ENCODE data around the gene CAMK1D. TPM values are rescaled to one million over a fixed set of nuclear protein-coding genes. Genes with fewer than 3 reads are reported as not detected.

CAMK1D gene
- total and polyA plus RNA-seq, 2 experiments from 2014 or later: 3.5 to 6.0 TPM

DNA sequence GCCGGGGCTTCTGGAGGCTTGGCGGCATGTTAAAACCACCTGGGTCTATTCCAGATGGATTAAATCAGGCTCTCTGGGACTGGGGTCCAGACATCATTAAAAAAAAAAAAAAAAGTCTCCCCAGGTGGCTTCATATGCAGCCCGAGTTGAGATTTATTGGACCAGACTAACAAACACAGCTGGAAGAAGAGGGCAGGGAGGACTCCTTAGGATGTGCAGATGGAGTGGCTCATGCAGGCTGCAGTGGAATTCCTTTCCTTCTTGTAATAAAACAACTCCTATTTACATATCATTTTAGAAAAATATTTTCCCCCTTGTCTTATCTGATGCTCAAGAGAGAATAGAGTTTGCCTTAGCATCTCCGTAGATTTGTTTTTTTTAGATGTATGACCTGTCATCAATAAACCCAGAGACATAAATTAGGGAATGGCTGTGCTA is 238.1 kb downstream of the CAMK1D start:
- Histone ChIP-seq H4K20me1 (ENCODE audit: insufficient read depth, poor library complexity, severe bottlenecking) (no peaks in the 10 kb centered on the region), H3K36me3 (replicated peaks; ENCODE audit: insufficient read depth, low read depth) (no peaks in the 10 kb centered on the region), H3K9me2 (replicated peaks; ENCODE audit: insufficient read depth) (no peaks in the 10 kb centered on the region), H3K27me3 (no peaks in the 10 kb centered on the region), H2AFZ (no peak overlapping the region), H3K4me2 (no peak overlapping the region), H3K9me3 (ENCODE audit: low read depth) (no peaks in the 10 kb centered on the region), H3K79me2 (no peaks in the 10 kb centered on the region), H3K4me3 (no peak overlapping the region), H3K27ac (no peak overlapping the region), H3K4me1 (ENCODE audit: insufficient read depth) (no peaks in the 10 kb centered on the region)
- 55% methylated on average over 4 of the region's 4 CpGs for WGBS (ENCODE audit: low lambda C conversion rate, missing lambda C conversion rate)
- TF ChIP-seq EZH2 (IDR thresholded peaks at IDR 0.05; ENCODE audit: borderline replicate concordance) (no peak), EZH2phosphoT487 (IDR thresholded peaks at IDR 0.05; ENCODE audit: low read depth, severe bottlenecking, unreplicated experiment) (no peak)
- TF ChIP-seq, protein P1, sequence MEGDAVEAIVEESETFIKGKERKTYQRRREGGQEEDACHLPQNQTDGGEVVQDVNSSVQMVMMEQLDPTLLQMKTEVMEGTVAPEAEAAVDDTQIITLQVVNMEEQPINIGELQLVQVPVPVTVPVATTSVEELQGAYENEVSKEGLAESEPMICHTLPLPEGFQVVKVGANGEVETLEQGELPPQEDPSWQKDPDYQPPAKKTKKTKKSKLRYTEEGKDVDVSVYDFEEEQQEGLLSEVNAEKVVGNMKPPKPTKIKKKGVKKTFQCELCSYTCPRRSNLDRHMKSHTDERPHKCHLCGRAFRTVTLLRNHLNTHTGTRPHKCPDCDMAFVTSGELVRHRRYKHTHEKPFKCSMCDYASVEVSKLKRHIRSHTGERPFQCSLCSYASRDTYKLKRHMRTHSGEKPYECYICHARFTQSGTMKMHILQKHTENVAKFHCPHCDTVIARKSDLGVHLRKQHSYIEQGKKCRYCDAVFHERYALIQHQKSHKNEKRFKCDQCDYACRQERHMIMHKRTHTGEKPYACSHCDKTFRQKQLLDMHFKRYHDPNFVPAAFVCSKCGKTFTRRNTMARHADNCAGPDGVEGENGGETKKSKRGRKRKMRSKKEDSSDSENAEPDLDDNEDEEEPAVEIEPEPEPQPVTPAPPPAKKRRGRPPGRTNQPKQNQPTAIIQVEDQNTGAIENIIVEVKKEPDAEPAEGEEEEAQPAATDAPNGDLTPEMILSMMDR (IDR thresholded peaks at IDR 0.05; ENCODE audit: poor library complexity): no peak
- no peak for DNase-seq (ENCODE audit: low spot score)

GRCh38 chr10:12588091-12588860 is 238.9 kb downstream of the CAMK1D start:
- H3K27ac ChIP-seq: no peak overlapping the region
- no peak for TF ChIP-seq EZH2phosphoT487 (IDR thresholded peaks at IDR 0.05; ENCODE audit: low read depth, severe bottlenecking, unreplicated experiment)
- TF ChIP-seq, protein P1 (IDR thresholded peaks at IDR 0.05; ENCODE audit: poor library complexity): no peak
- no peak for TF ChIP-seq EZH2 (IDR thresholded peaks at IDR 0.05; ENCODE audit: borderline replicate concordance)

GRCh38 chr10:12589291-12589690 is 239.9 kb downstream of the CAMK1D start:
- DNase-seq (ENCODE audit: low spot score): no peak

More at GRCh38 chr10:12588091-12588860, 238.9 kb downstream of the CAMK1D start:
- Histone ChIP-seq H3K36me3 (replicated peaks; ENCODE audit: insufficient read depth, low read depth) (no peaks in the 10 kb centered on the region), H2AFZ (no peak overlapping the region), H3K9me3 (ENCODE audit: low read depth) (no peaks in the 10 kb centered on the region), H3K4me3 (no peak overlapping the region), H3K9me2 (replicated peaks; ENCODE audit: insufficient read depth) (no peaks in the 10 kb centered on the region), H3K27me3 (no peaks in the 10 kb centered on the region), H4K20me1 (ENCODE audit: insufficient read depth, poor library complexity, severe bottlenecking) (no peaks in the 10 kb centered on the region), H3K4me2 (peak overlapping the region; percentile 64), H3K4me1 (ENCODE audit: insufficient read depth) (no peaks in the 10 kb centered on the region), H3K79me2 (no peaks in the 10 kb centered on the region)
- WGBS (ENCODE audit: low lambda C conversion rate, missing lambda C conversion rate): 68% methylated on average over 12 of the region's 12 CpGs
- no peak for DNase-seq (ENCODE audit: low spot score)

More at GRCh38 chr10:12589291-12589690, 239.9 kb downstream of the CAMK1D start:
- H3K4me1 ChIP-seq (ENCODE audit: insufficient read depth): no peaks in the 10 kb centered on the region
- no peak overlapping the region for H3K4me2 ChIP-seq
- no peak overlapping the region for H3K4me3 ChIP-seq
- no peaks in the 10 kb centered on the region for H3K9me2 ChIP-seq (replicated peaks; ENCODE audit: insufficient read depth)
- no peaks in the 10 kb centered on the region for H3K79me2 ChIP-seq
- no peaks in the 10 kb centered on the region for H4K20me1 ChIP-seq (ENCODE audit: insufficient read depth, poor library complexity, severe bottlenecking)
- no peaks in the 10 kb centered on the region for H3K9me3 ChIP-seq (ENCODE audit: low read depth)
- no peak overlapping the region for H3K27ac ChIP-seq
- no peaks in the 10 kb centered on the region for H3K27me3 ChIP-seq
- H3K36me3 ChIP-seq (replicated peaks; ENCODE audit: insufficient read depth, low read depth): no peaks in the 10 kb centered on the region
- 90% methylated on average over 8 of the region's 8 CpGs for WGBS (ENCODE audit: low lambda C conversion rate, missing lambda C conversion rate)
- H2AFZ ChIP-seq: no peak overlapping the region
- TF ChIP-seq EZH2phosphoT487 (IDR thresholded peaks at IDR 0.05; ENCODE audit: low read depth, severe bottlenecking, unreplicated experiment): no peak
- TF ChIP-seq, protein P1 (IDR thresholded peaks at IDR 0.05; ENCODE audit: poor library complexity): no peak
- TF ChIP-seq EZH2 (IDR thresholded peaks at IDR 0.05; ENCODE audit: borderline replicate concordance): no peak

Data from hepatocyte (in vitro differentiated cells).